Nephron progenitor cell (in vitro differentiated cells): ENCODE measurements around the gene ADM5.

Experiments used
- DNase-seq: peaks from one replicate; pipeline ENCODE4 v3.0.0; 2021
- H3K27ac Mint-ChIP-seq: 2 replicates; pipeline ENCODE4 v1.8.0; 2021; ENCODE audit warnings: mild to moderate bottlenecking, moderate library complexity, mixed read lengths
- H3K27me3 Mint-ChIP-seq: 2 replicates; pipeline ENCODE4 v1.8.0; 2021; ENCODE audit warnings: mild to moderate bottlenecking, low read depth, mixed read lengths; ENCODE audit not compliant: poor library complexity
- H3K36me3 Mint-ChIP-seq: 2 replicates; pipeline ENCODE4 v1.8.0; 2021; ENCODE audit warnings: low read depth, mixed read lengths
- H3K4me1 Mint-ChIP-seq: 2 replicates; pipeline ENCODE4 v1.8.0; 2021; ENCODE audit warnings: mixed read lengths
- H3K4me3 Mint-ChIP-seq: 2 replicates; pipeline ENCODE4 v1.8.0; 2021; ENCODE audit warnings: mild to moderate bottlenecking, moderate library complexity, mixed read lengths
- H3K9me3 Mint-ChIP-seq: 2 replicates; pipeline ENCODE4 v1.8.0; 2021; ENCODE audit warnings: mild to moderate bottlenecking, moderate library complexity, mixed read lengths
- TF ChIP-seq, protein P1 (sequence below): fragments of 200-600 bp; sonication (generic); IDR thresholded peaks from 2 replicates; pipeline ENCODE4 v1.5.0; 2021; ENCODE audit warnings: antibody characterized with exemption

ADM5 gene

DNA sequence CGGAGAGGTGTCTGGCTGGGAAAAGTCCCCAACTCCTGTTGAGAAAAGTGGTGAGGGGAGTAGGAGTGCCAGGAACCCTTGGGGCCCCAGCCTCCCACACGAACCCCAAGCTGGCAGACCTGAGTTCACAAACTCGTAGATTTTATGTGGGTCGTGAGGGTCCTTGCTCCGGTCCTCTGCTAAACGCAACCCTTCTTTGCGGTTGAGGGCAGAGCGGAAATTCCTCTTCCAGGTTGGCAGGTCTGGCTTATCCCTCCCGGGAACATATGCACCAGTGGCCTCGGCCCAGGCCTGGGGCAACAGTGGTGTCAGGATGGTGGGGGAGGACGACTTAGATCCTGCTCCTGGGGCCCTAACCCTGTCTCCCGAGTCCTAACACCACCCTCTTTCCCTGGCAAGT is 26.2 kb upstream of the ADM5 start:
- peaks cover 4% of the 10 kb centered on the region for H3K27me3 Mint-ChIP-seq
- no peak for DNase-seq
- H3K4me3 Mint-ChIP-seq: no peak overlapping the region
- H3K9me3 Mint-ChIP-seq: peaks cover 4% of the 10 kb centered on the region
- H3K36me3 Mint-ChIP-seq: peaks cover 37% of the 10 kb centered on the region
- peaks cover 43% of the 10 kb centered on the region for H3K4me1 Mint-ChIP-seq
- H3K27ac Mint-ChIP-seq: no peak overlapping the region
- TF ChIP-seq, protein P1, sequence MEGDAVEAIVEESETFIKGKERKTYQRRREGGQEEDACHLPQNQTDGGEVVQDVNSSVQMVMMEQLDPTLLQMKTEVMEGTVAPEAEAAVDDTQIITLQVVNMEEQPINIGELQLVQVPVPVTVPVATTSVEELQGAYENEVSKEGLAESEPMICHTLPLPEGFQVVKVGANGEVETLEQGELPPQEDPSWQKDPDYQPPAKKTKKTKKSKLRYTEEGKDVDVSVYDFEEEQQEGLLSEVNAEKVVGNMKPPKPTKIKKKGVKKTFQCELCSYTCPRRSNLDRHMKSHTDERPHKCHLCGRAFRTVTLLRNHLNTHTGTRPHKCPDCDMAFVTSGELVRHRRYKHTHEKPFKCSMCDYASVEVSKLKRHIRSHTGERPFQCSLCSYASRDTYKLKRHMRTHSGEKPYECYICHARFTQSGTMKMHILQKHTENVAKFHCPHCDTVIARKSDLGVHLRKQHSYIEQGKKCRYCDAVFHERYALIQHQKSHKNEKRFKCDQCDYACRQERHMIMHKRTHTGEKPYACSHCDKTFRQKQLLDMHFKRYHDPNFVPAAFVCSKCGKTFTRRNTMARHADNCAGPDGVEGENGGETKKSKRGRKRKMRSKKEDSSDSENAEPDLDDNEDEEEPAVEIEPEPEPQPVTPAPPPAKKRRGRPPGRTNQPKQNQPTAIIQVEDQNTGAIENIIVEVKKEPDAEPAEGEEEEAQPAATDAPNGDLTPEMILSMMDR: no peak

DNA sequence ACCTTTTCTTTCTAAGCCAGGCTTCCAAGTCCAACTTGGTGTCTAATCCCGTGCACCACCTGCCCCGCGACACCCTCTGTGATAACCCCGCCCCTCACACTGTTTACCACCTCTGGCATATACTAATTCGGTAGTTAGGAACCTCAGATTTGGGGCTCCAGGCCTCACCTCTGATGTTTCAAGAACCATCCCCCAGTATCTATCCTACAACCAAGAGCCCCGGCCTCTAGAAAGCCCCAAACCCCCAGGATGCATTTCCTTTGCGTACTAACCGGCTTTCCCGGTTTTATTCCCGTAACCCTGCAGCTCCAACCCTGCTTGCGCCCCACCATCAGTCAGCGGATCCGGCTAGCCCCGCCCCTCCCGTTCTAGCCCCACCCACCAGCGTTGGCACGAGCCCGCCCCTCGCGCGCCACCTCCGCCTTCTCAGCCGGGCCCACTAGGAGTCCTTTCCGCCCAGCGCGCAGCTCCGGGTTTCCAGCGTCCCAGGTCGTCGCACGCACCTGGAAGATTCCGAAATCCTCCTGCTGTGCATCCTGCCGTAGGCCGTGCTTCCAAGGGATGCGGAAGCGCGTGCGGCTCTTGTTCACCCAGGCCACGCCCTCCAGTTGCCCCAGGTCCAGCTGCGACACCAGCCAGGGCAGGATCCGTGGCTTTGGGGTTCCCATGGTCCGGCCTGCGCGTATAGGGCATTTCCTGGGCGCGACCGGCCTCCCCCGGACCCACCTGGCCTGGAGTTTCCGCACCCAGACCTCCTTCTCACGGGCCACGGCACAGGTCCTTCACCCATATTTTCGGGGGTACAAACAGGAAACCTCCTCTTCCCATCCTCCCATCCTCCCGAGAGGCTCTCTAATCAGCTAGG is 25.0 kb upstream of the ADM5 start:
- Mint-ChIP-seq H3K4me1 (peaks cover 43% of the 10 kb centered on the region), H3K27me3 (peaks cover 4% of the 10 kb centered on the region), H3K36me3 (peaks cover 32% of the 10 kb centered on the region), H3K4me3 (peak overlapping the region; percentile 97), H3K9me3 (peaks cover 4% of the 10 kb centered on the region), H3K27ac (peak overlapping the region; percentile 93)
- DNase-seq: peak; percentile 97
- TF ChIP-seq, protein P1: no peak

DNA sequence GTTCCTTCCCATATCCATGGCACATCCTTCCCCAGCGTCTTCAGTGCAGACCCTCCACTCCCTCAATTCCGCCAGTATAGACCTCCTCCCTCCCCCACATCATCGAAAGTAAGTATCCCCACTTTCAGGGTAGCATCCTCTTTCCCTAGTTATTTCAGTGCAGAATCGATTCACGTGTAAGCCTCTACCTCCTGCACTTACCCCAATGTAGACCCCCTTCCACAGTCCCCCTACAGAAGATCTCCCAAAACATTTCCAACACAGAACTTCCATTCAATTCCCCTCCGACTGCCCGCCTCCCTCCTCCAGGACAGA is 24.4 kb upstream of the ADM5 start:
- H3K27me3 Mint-ChIP-seq: peaks cover 4% of the 10 kb centered on the region
- H3K36me3 Mint-ChIP-seq: peaks cover 31% of the 10 kb centered on the region
- H3K4me1 Mint-ChIP-seq: peaks cover 43% of the 10 kb centered on the region
- TF ChIP-seq, protein P1: no peak
- H3K9me3 Mint-ChIP-seq: peaks cover 4% of the 10 kb centered on the region
- peak overlapping the region; percentile 76 for H3K27ac Mint-ChIP-seq
- H3K4me3 Mint-ChIP-seq: peak overlapping the region; percentile 97
- no peak for DNase-seq

DNA sequence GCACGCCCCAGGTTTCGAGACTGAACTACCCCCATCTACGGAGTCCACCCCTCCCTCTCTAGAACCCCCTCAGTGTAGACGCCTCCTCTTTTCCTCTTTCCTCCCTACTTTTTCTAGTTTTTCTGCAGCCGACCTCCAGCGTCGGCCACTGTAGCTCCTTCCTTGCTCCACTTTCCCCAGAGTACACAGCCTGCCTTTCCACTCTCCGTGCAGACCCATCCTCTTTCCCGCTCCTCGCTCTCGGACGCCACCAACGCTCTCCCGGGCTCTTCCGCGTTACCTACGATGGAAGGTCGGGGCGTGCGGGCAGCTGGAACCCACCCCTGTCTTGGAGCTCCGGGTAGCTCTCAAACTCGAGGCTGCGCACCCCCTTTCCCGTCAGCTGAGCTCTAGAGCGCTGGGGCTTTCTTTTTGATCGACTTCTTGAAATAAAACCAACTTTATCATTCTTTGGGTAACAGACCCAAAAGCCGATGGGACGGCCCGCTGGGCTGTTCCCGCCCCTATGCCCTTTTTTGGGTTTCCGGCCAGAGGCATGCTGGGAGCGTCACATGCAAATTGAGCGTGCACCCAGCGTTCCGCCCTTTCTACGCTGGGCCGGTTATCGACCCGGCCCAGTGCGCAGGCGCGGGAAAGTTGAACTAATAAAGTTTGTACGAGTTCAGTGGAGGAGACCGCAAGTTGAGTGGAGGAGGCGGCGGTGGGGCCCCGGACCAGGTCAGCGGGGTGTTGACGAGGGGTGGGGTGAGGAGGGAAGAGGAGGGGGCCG is 23.9 kb upstream of the ADM5 start, which contains the start of the genes BCL2L12 and IRF3:
Gene BCL2L12, plus strand, starts transcription at position 583 of the 769 bp plus-strand sequence. CDS start 760 bp downstream, outside the sequence.
Gene IRF3, minus strand, starts transcription at position 507 of the 769 bp plus-strand sequence. CDS start 1,019 bp downstream, outside the sequence.
- peak within 1 kb of the TSS; percentile 85 for H3K27ac Mint-ChIP-seq
- H3K4me3 Mint-ChIP-seq: peak within 1 kb of the TSS; percentile 97
- peaks cover under 1% of the 10 kb centered on the region for H3K9me3 Mint-ChIP-seq
- peaks cover 4% of the 10 kb centered on the region for H3K27me3 Mint-ChIP-seq
- TF ChIP-seq, protein P1: no peak
- peaks cover 28% of the 10 kb centered on the region for H3K36me3 Mint-ChIP-seq
- DNase-seq: peak; percentile 99
- peaks cover 43% of the 10 kb centered on the region for H3K4me1 Mint-ChIP-seq

DNA sequence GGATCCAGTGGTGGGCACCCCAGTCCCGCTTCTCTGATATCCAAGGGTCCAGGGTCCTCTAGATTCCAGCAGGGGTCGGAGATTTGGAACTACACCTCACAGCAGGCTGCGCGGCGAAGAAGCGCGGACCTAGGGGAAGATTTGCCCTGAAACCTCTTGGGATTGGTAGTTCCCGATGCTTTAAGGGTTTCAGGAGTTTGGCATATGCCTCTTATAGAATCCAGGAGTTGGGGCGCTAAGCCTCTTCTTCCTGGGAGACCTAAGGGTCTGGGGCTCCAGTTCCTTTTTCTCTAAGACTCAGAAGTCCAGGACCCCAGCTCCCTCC is 23.3 kb upstream of the ADM5 start:
- Mint-ChIP-seq H3K4me1 (peaks cover 43% of the 10 kb centered on the region), H3K9me3 (no peaks in the 10 kb centered on the region), H3K4me3 (peak overlapping the region; percentile 97), H3K27me3 (peaks cover 4% of the 10 kb centered on the region), H3K36me3 (peaks cover 27% of the 10 kb centered on the region), H3K27ac (peak overlapping the region; percentile 85)
- TF ChIP-seq, protein P1: no peak
- DNase-seq: no peak
